Naive thymus-derived CD4-positive, alpha-beta T cell (primary cell): ENCODE data around the gene C2CD3. TPM values are rescaled to one million over a fixed set of nuclear protein-coding genes. Genes with fewer than 3 reads are reported as not detected.
A peak's percentile ranks its signal among the peaks of the same experiment; 100 is the strongest.

ENCODE experiments used
- ATAC-seq: fragments of 150-1000 bp; cut with Tn5 transposase; 2 replicates; pipeline ENCODE4 v1.10.0; 2021; ENCODE audit warnings: mild to moderate bottlenecking, moderate library complexity
- CTCF ChIA-PET: fragments of 350-600 bp; sonication (Branson Sonifier 250); formaldehyde crosslinking; loops from one replicate; lab custom pipeline; 2021; ENCODE audit warnings: antibody characterized with exemption; lab: Charles Lee
- POLR2A ChIA-PET: fragments of 350-600 bp; sonication (Branson Sonifier 250); formaldehyde crosslinking; loops from one replicate; lab custom pipeline; 2021; ENCODE audit warnings: antibody characterized with exemption, inconsistent platforms; lab: Charles Lee
- DNase-seq, 9 donors: peaks; one replicate each; pipeline versions ENCODE4 v3.0.0 to v3.0.0-alpha.2; 2020 to 2022; ENCODE audit warnings: mixed read lengths in 1 of 9
- H3K27ac ChIP-seq: one replicate; pipeline ENCODE4 v1.7.0; 2013; ENCODE audit warnings: mild to moderate bottlenecking, low read depth, low read length, moderate library complexity
- H3K27me3 ChIP-seq, 2 donors: one replicate each; pipeline ENCODE4 v1.7.0; 2013; ENCODE audit warnings: low read length in 2 of 2, mild to moderate bottlenecking in 2 of 2, moderate library complexity in 2 of 2; ENCODE audit not compliant: control insufficient read depth in 2 of 2, insufficient read depth in 2 of 2
- H3K36me3 ChIP-seq, 3 experiments: 1 replicate in 2 of 3; 2 replicates in 1 of 3; pipeline ENCODE4 v1.7.0; 2013; ENCODE audit warnings: low read length in 3 of 3, mild to moderate bottlenecking in 3 of 3, moderate library complexity in 1 of 3; ENCODE audit not compliant: insufficient read depth in 3 of 3, control insufficient read depth in 2 of 3
- H3K4me1 ChIP-seq, 2 donors: one replicate each; pipeline ENCODE4 v1.7.0; 2013; ENCODE audit warnings: low read length in 2 of 2, mild to moderate bottlenecking in 2 of 2, moderate library complexity in 1 of 2; ENCODE audit not compliant: control insufficient read depth in 2 of 2, insufficient read depth in 2 of 2
- H3K4me3 ChIP-seq: 2 replicates; pipeline ENCODE4 v1.7.0; 2013; ENCODE audit warnings: mild to moderate bottlenecking, low read length
- H3K9me3 ChIP-seq, 3 experiments: 1 replicate in 2 of 3; 2 replicates in 1 of 3; pipeline ENCODE4 v1.7.0; 2013; ENCODE audit warnings: low read length in 3 of 3; ENCODE audit not compliant: control insufficient read depth in 2 of 3
- H3K27ac Mint-ChIP-seq, 9 donors: one replicate each; pipeline ENCODE4 v1.8.0; 2020 to 2022; ENCODE audit warnings: mixed read lengths in 9 of 9, mild to moderate bottlenecking in 8 of 9, moderate library complexity in 5 of 9, inconsistent platforms in 2 of 9
- H3K27me3 Mint-ChIP-seq, 5 donors: one replicate each; pipeline ENCODE4 v1.8.0; 2021 to 2022; ENCODE audit warnings: mixed read lengths in 5 of 5, mild to moderate bottlenecking in 1 of 5
- H3K36me3 Mint-ChIP-seq, 5 donors: one replicate each; pipeline ENCODE4 v1.8.0; 2020 to 2022; ENCODE audit warnings: mixed read lengths in 5 of 5, mild to moderate bottlenecking in 3 of 5, inconsistent platforms in 1 of 5
- H3K4me1 Mint-ChIP-seq, 7 donors: one replicate each; pipeline ENCODE4 v1.8.0; 2020 to 2022; ENCODE audit warnings: mixed read lengths in 7 of 7, mild to moderate bottlenecking in 3 of 7, inconsistent platforms in 1 of 7
- H3K4me3 Mint-ChIP-seq, 10 donors: one replicate each; pipeline ENCODE4 v1.8.0; 2020 to 2022; ENCODE audit warnings: mild to moderate bottlenecking in 10 of 10, mixed read lengths in 10 of 10, moderate library complexity in 6 of 10, inconsistent platforms in 2 of 10
- H3K9me3 Mint-ChIP-seq, 11 donors: one replicate each; pipeline ENCODE4 v1.8.0; 2020 to 2022; ENCODE audit warnings: mixed read lengths in 11 of 11, mild to moderate bottlenecking in 4 of 11, inconsistent platforms in 1 of 11, moderate library complexity in 1 of 11
- intact Hi-C, 2 donors: fragments of 100-400 bp; cut with micrococcal nuclease; formaldehyde crosslinking; loops; one replicate each; pipeline ENCODE4 v1.15.1; 2023
- polyA plus RNA-seq, 2 donors: library from polyadenylated mRNA; unstranded; fragments of 300-500 nt; fragmentation: Illumina TruSeq; gene quantifications; one replicate each; pipeline ENCODE4 v1.2.3, GENCODE V29; 2021
- total RNA-seq, 6 experiments: library from RNA in 5 of 6; stranded (reverse) in 5 of 6; gene quantifications; 1 replicate in 5 of 6; 2 replicates in 1 of 6; pipeline ENCODE4 v1.2.3 and lab custom pipeline; 2021 to 2026

Gene C2CD3
- total and polyA plus RNA-seq, 7 experiments from 2014 or later = 8.0 to 42.5 (median 34.6) TPM

DNA sequence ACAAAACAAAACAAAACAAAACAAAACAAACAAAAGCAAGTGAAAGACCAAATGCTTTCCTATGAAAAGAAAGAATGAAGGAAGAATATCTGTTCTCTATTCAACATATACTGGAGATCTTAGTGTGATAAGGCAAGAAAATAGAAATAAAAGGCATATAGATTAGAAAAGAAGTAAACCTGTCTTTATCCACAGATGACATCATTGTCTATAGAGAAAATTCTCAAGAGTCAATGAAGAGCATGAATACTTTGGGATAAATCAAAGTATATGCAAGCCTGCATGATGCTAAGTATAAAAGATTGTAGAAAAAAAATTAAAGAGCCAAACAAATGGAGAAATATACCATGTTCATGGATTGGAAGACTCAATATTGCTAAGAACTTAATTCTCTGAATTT, 17.6 kb downstream of the C2CD3 start:
- no peaks in the 10 kb centered on the region for H3K27me3 ChIP-seq
- ChIA-PET CTCF (no interaction called here), POLR2A (no interaction called here)
- Mint-ChIP-seq H3K36me3 (peaks cover 9 to 61% (median 35%) of the 10 kb centered on the region in 5 donors), H3K27me3 (no peaks in the 10 kb centered on the region), H3K4me1 (peaks cover 2 to 28% (median 16%) of the 10 kb centered on the region in 7 donors), H3K4me3 (no peak overlapping the region), H3K9me3 (peaks cover 0 to 2% (median 0%) of the 10 kb centered on the region in 11 donors), H3K27ac (no peak overlapping the region)
- peaks cover 0 to 3% (median 3%) of the 10 kb centered on the region in 3 experiments for H3K36me3 ChIP-seq
- DNase-seq (no peak), ATAC-seq (no peak)
- intact Hi-C loops = no loop called here
- no peak overlapping the region for H3K27ac ChIP-seq
- no peaks in the 10 kb centered on the region for H3K4me1 ChIP-seq
- H3K9me3 ChIP-seq = no peaks in the 10 kb centered on the region
- no peak overlapping the region for H3K4me3 ChIP-seq

GRCh38 chr11:74147199-74147929, 23.4 kb downstream of the C2CD3 start:
- H3K27ac ChIP-seq = no peak overlapping the region
- Mint-ChIP-seq H3K27me3 (no peaks in the 10 kb centered on the region), H3K9me3 (peaks cover 0 to 2% (median 0%) of the 10 kb centered on the region in 11 donors), H3K27ac (no peak overlapping the region), H3K4me1 (peaks cover 6 to 17% (median 11%) of the 10 kb centered on the region in 7 donors), H3K4me3 (no peak overlapping the region), H3K36me3 (peaks cover 4 to 40% (median 24%) of the 10 kb centered on the region in 5 donors)
- H3K27me3 ChIP-seq = no peaks in the 10 kb centered on the region
- intact Hi-C loops = no loop called here
- ChIA-PET CTCF (interaction anchor here (1.0 kb wide), 1 partner anchor 108 kb away, joined by 3 read pairs; no protein-coding TSS in a partner anchor), POLR2A (no interaction called here)
- no peaks in the 10 kb centered on the region for H3K4me1 ChIP-seq
- H3K4me3 ChIP-seq = no peak overlapping the region
- no peak for DNase-seq
- no peaks in the 10 kb centered on the region for H3K9me3 ChIP-seq
- no peak for ATAC-seq
- H3K36me3 ChIP-seq = peaks cover 0 to 3% (median 0%) of the 10 kb centered on the region in 3 experiments

GRCh38 chr11:74144592-74144991, 26.2 kb downstream of the C2CD3 start:
- Mint-ChIP-seq H3K4me3 (no peak overlapping the region), H3K27ac (no peak overlapping the region), H3K36me3 (peaks cover 4 to 39% (median 23%) of the 10 kb centered on the region in 5 donors), H3K4me1 (peaks cover 5 to 21% (median 8%) of the 10 kb centered on the region in 7 donors), H3K27me3 (no peaks in the 10 kb centered on the region), H3K9me3 (peaks cover 0 to 2% (median 0%) of the 10 kb centered on the region in 11 donors)
- POLR2A ChIA-PET = no interaction called here
- no peak overlapping the region for H3K27ac ChIP-seq
- DNase-seq = no peak
- H3K27me3 ChIP-seq = no peaks in the 10 kb centered on the region
- H3K4me1 ChIP-seq = no peaks in the 10 kb centered on the region
- CTCF ChIA-PET = no interaction called here
- no peak overlapping the region for H3K4me3 ChIP-seq
- intact Hi-C loops = no loop called here
- ATAC-seq = no peak
- H3K9me3 ChIP-seq = no peaks in the 10 kb centered on the region
- peaks cover 0 to 2% (median 0%) of the 10 kb centered on the region in 3 experiments for H3K36me3 ChIP-seq

DNA sequence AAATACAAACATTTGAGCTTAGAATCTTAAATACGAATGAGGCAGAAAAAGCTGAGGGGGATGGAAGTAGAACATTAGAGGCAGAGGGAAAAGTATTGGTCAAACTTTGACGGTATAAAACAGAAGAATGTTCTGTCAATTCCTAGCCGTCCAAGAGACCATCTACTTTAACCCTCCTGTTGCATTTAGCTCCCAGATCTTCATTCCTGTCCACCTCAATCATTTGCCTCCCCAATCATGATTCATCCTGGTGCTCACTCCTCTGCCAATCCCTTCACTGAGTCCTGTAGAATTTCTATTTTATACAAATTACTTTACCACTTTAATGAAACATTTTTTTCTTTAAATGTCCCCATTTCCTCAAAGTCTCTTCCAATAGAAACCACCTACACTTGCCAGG, 28.2 kb downstream of the C2CD3 start:
- peaks cover 0 to 45% (median 31%) of the 10 kb centered on the region in 5 donors for H3K36me3 Mint-ChIP-seq
- H3K36me3 ChIP-seq = peaks cover 0 to 18% (median 0%) of the 10 kb centered on the region in 3 experiments
- H3K9me3 ChIP-seq = no peaks in the 10 kb centered on the region
- H3K27ac ChIP-seq = no peak overlapping the region
- ChIA-PET POLR2A (no interaction called here), CTCF (no interaction called here)
- peak overlapping the region in 1 of 9 donors; percentile 59 for H3K27ac Mint-ChIP-seq
- no peaks in the 10 kb centered on the region for H3K27me3 ChIP-seq
- no peak overlapping the region for H3K4me3 Mint-ChIP-seq
- peaks cover 0 to 2% (median 0%) of the 10 kb centered on the region in 11 donors for H3K9me3 Mint-ChIP-seq
- DNase-seq = no peak
- H3K4me1 Mint-ChIP-seq = peaks cover 0 to 14% (median 8%) of the 10 kb centered on the region in 7 donors
- no peak for ATAC-seq
- intact Hi-C loops = no loop called here
- no peaks in the 10 kb centered on the region for H3K27me3 Mint-ChIP-seq
- H3K4me3 ChIP-seq = no peak overlapping the region
- no peaks in the 10 kb centered on the region for H3K4me1 ChIP-seq

DNA sequence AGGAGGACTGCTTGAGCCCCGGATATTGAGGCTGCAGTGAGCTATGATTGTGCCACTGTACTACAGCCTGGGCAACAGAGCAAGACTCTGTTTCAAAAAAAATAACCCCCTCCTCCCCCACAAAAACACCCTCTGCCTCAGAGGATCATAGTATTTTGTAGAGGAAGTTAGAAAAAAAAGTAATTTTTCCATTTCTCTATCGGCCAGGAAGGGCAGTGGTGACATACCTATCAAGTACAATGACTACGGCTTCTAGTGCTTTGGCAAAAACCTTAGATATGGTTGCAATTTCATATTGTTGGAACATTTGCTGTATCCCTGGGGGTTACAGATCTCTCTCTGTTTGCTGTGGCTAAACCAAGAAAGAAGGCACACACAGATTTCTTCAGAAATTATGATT, 28.9 kb downstream of the C2CD3 start:
- intact Hi-C loops = no loop called here
- POLR2A ChIA-PET = no interaction called here
- no peak overlapping the region for H3K4me3 Mint-ChIP-seq

DNA sequence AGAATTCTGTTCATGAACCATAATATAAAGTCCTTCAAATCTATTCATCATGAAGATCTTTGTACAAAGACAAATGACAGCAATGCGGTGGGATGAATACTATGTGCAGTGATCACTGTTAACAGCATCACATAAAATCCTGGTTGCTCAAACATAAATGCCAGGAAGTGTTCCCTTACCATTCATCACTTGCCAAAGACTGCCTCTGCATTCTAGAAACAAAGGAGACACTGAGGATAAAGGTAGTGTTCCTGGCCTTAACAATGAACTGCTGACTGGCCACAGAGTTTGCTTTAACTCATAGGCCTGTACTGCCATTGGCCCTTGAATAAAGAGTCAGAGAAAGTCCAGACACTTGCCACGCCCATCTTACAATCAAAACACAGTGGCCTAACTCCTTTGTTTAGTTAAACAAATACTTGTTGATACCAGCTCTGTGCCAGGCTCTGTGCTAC, 29.5 kb downstream of the C2CD3 start:
- ATAC-seq = no peak

More for the DNA sequence above, 28.9 kb downstream of the C2CD3 start:
- Histone ChIP-seq H3K27ac (no peak overlapping the region), H3K4me3 (no peak overlapping the region), H3K9me3 (no peaks in the 10 kb centered on the region), H3K4me1 (no peaks in the 10 kb centered on the region), H3K27me3 (no peaks in the 10 kb centered on the region), H3K36me3 (peaks cover 0 to 18% (median 0%) of the 10 kb centered on the region in 3 experiments)
- Mint-ChIP-seq H3K4me1 (peaks cover 0 to 14% (median 8%) of the 10 kb centered on the region in 7 donors), H3K27ac (no peak overlapping the region), H3K36me3 (peaks cover 0 to 45% (median 32%) of the 10 kb centered on the region in 5 donors), H3K27me3 (no peaks in the 10 kb centered on the region), H3K9me3 (peaks cover 0 to 2% (median 0%) of the 10 kb centered on the region in 11 donors)
- DNase-seq (no peak), ATAC-seq (no peak)
- CTCF ChIA-PET = no interaction called here

More for the DNA sequence above, 29.5 kb downstream of the C2CD3 start:
- Mint-ChIP-seq H3K27me3 (no peaks in the 10 kb centered on the region), H3K4me3 (no peak overlapping the region), H3K9me3 (peaks cover 0 to 2% (median 0%) of the 10 kb centered on the region in 11 donors), H3K27ac (no peak overlapping the region), H3K4me1 (peaks cover 0 to 14% (median 8%) of the 10 kb centered on the region in 7 donors), H3K36me3 (peaks cover 0 to 47% (median 33%) of the 10 kb centered on the region in 5 donors)
- no peaks in the 10 kb centered on the region for H3K9me3 ChIP-seq
- H3K36me3 ChIP-seq = peaks cover 0 to 18% (median 0%) of the 10 kb centered on the region in 3 experiments
- H3K4me3 ChIP-seq = no peak overlapping the region
- ChIA-PET POLR2A (no interaction called here), CTCF (no interaction called here)
- H3K4me1 ChIP-seq = no peaks in the 10 kb centered on the region
- no peak for DNase-seq
- no peak overlapping the region for H3K27ac ChIP-seq
- no peaks in the 10 kb centered on the region for H3K27me3 ChIP-seq
- intact Hi-C loops = no loop called here
